Gastroesophageal sphincter (tissue), 4 donors: ENCODE data around the gene FOXRED2. TPM values are rescaled to one million over a fixed set of nuclear protein-coding genes. Genes with fewer than 3 reads are reported as not detected.
"Not testable (repeated sequence)": the region's sequence is repeated elsewhere in the genome, so short reads cannot be mapped to it uniquely, and the experiment has no call there.

Experiments used
- ATAC-seq: fragments of 150-250 bp; one replicate; pipeline ENCODE4 v1.9.1; 2016; ENCODE audit warnings: mild to moderate bottlenecking, moderate library complexity
- H3K27ac ChIP-seq, 4 donors: fragments of 200-600 bp; sonication (generic) in 3 of 4; 1 replicate in 3 of 4; 2 replicates in 1 of 4; pipeline ENCODE4 v1.5.1; 2016 to 2019
- H3K27me3 ChIP-seq: fragments of 200-600 bp; sonication (generic); one replicate; pipeline ENCODE4 v1.5.1; 2019
- H3K36me3 ChIP-seq, 2 donors: fragments of 200-600 bp; sonication (generic); one replicate each; pipeline ENCODE4 v1.5.1; 2019; ENCODE audit warnings: control low read depth in 1 of 2
- H3K4me1 ChIP-seq, 3 donors: fragments of 200-600 bp; sonication (generic); 1 replicate in 2 of 3; 2 replicates in 1 of 3; pipeline ENCODE4 v1.5.1; 2016 to 2019; ENCODE audit warnings: control low read depth in 2 of 3
- H3K4me3 ChIP-seq, 2 donors: fragments of 200-600 bp; sonication (generic); one replicate each; pipeline ENCODE4 v1.5.1; 2019; ENCODE audit warnings: mild to moderate bottlenecking in 1 of 2, moderate library complexity in 1 of 2
- H3K9me3 ChIP-seq, 3 donors: fragments of 200-600 bp; sonication (generic); one replicate each; pipeline ENCODE4 v1.5.1; 2017 to 2019; ENCODE audit warnings: control low read depth in 2 of 3
- CTCF ChIP-seq, 4 experiments: fragments of 200-600 bp in 2 of 4; fragments of 450-650 bp in 2 of 4; sonication (generic) in 1 of 4; IDR thresholded peaks; one replicate each; pipeline ENCODE4 v1.5.1; 2017 to 2019; ENCODE audit warnings: antibody characterized with exemption in 4 of 4, mild to moderate bottlenecking in 2 of 4, moderate library complexity in 2 of 4
- EP300 ChIP-seq: sonication (generic); formaldehyde crosslinking; IDR thresholded peaks from one replicate; pipeline ENCODE4 v1.6.1; 2017; ENCODE audit warnings: antibody characterized with exemption, mild to moderate bottlenecking
- POLR2A ChIP-seq, 2 donors: fragments of 450-650 bp; IDR thresholded peaks; one replicate each; pipeline ENCODE4 v1.6.1; 2017; ENCODE audit warnings: antibody characterized with exemption in 2 of 2, mild to moderate bottlenecking in 2 of 2, moderate library complexity in 1 of 2
- POLR2AphosphoS5 ChIP-seq: sonication (generic); formaldehyde crosslinking; IDR thresholded peaks from one replicate; pipeline ENCODE4 v1.6.1; 2017; ENCODE audit warnings: antibody characterized with exemption
- WGBS, 2 donors: methylation state at CpG; one replicate each; pipeline ENCODE4 v1.1.5; 2018; ENCODE audit warnings: low coverage in 1 of 2; 5-methylcytosine and 5-hydroxymethylcytosine counted together
- total RNA-seq, 4 donors: library from RNA; depleted of rRNA; stranded (reverse); fragments of >200 nt; gene quantifications; one replicate each; pipeline ENCODE4 v1.1.0, GENCODE V29; 2016

The FOXRED2 gene
- total RNA-seq, 4 donors from 2014 or later, result 3.1 to 7.3 (median 4.6) TPM

GRCh38 chr22:36452250-36452977, 54.4 kb downstream of the FOXRED2 start:
- Histone ChIP-seq H3K9me3 (no peaks in the 10 kb centered on the region), H3K36me3 (no peaks in the 10 kb centered on the region), H3K27me3 (no peaks in the 10 kb centered on the region), H3K27ac (peak overlapping the region; percentile 11 to 98 (median 94)), H3K4me3 (no peak overlapping the region), H3K4me1 (peaks cover 0 to 84% (median 30%) of the 10 kb centered on the region in 3 donors)
- TF ChIP-seq POLR2AphosphoS5, result no peak
- WGBS, 2 donors, result 78 to 86% methylated on average over 1 to 6 of the region's 9 CpGs
- ATAC-seq, result no peak

- H3K9me3 ChIP-seq, H3K4me3 ChIP-seq, ATAC-seq, H3K36me3 ChIP-seq, H3K27me3 ChIP-seq: not testable (repeated sequence)
- Histone ChIP-seq H3K27ac (peak overlapping the region in 3 of 4 donors; percentile 68 to 96 (median 92)), H3K4me1 (peaks cover 0 to 74% (median 30%) of the 10 kb centered on the region in 3 donors)
- 96 to 100% methylated on average over 1 to 7 of the region's 7 CpGs for WGBS, 2 donors
Observed at GRCh38 chr22:36450923-36451322, 55.9 kb downstream of the FOXRED2 start.

GRCh38 chr22:36449596-36450175, 57.2 kb downstream of the FOXRED2 start:
- H3K9me3 ChIP-seq, result no peaks in the 10 kb centered on the region
- H3K4me3 ChIP-seq, result no peak overlapping the region
- peaks cover 0 to 75% (median 28%) of the 10 kb centered on the region in 3 donors for H3K4me1 ChIP-seq
- ATAC-seq, result no peak
- no peak for TF ChIP-seq POLR2AphosphoS5
- no peak for TF ChIP-seq CTCF (IDR thresholded peaks at IDR 0.05)
- no peak for TF ChIP-seq EP300
- no peak for TF ChIP-seq POLR2A (IDR thresholded peaks at IDR 0.05)
- H3K36me3 ChIP-seq, result no peaks in the 10 kb centered on the region
- H3K27ac ChIP-seq, result peak overlapping the region in 3 of 4 donors; percentile 68 to 96 (median 92)
- no peaks in the 10 kb centered on the region for H3K27me3 ChIP-seq
- 60 to 100% methylated on average over 1 to 2 of the region's 11 CpGs for WGBS, 2 donors

GRCh38 chr22:36447632-36448031, 59.2 kb downstream of the FOXRED2 start:
- TF ChIP-seq EP300, result no peak
- no peak for TF ChIP-seq POLR2A (IDR thresholded peaks at IDR 0.05)
- TF ChIP-seq CTCF (IDR thresholded peaks at IDR 0.05), result no peak
- no peak for TF ChIP-seq POLR2AphosphoS5
- Histone ChIP-seq H3K27me3 (no peaks in the 10 kb centered on the region), H3K27ac (peak overlapping the region in 1 of 4 donors; percentile 92), H3K4me1 (peaks cover 0 to 58% (median 22%) of the 10 kb centered on the region in 3 donors), H3K36me3 (no peaks in the 10 kb centered on the region), H3K4me3 (no peak overlapping the region), H3K9me3 (no peaks in the 10 kb centered on the region)
- WGBS, 2 donors, result no CpG with 5 or more reads among the region's 2 CpGs
- no peak for ATAC-seq

GRCh38 chr22:36445158-36445668, 61.6 kb downstream of the FOXRED2 start:
- Histone ChIP-seq H3K4me1 (peaks cover 0 to 35% (median 10%) of the 10 kb centered on the region in 3 donors), H3K27me3 (no peaks in the 10 kb centered on the region), H3K36me3 (no peaks in the 10 kb centered on the region), H3K4me3 (no peak overlapping the region), H3K9me3 (no peaks in the 10 kb centered on the region), H3K27ac (peak overlapping the region in 3 of 4 donors; percentile 58 to 79 (median 76))
- TF ChIP-seq EP300, result no peak
- peak; percentile 45 for TF ChIP-seq POLR2AphosphoS5
- TF ChIP-seq POLR2A (IDR thresholded peaks at IDR 0.05), result no peak
- 18 to 39% methylated on average over 5 to 8 of the region's 8 CpGs for WGBS, 2 donors
- peak; percentile 66 for ATAC-seq

- WGBS, 2 donors, result 87 to 100% methylated on average over 3 of the region's 8 CpGs
Observed at GRCh38 chr22:36443198-36443770, 63.6 kb downstream of the FOXRED2 start.

More at GRCh38 chr22:36443198-36443770, 63.6 kb downstream of the FOXRED2 start:
- Histone ChIP-seq H3K9me3 (no peaks in the 10 kb centered on the region), H3K4me1 (peaks cover 0 to 16% (median 6%) of the 10 kb centered on the region in 3 donors), H3K4me3 (no peak overlapping the region), H3K27ac (no peak overlapping the region), H3K27me3 (no peaks in the 10 kb centered on the region), H3K36me3 (no peaks in the 10 kb centered on the region)
- no peak for ATAC-seq
- TF ChIP-seq POLR2AphosphoS5, result no peak
- no peak for TF ChIP-seq POLR2A (IDR thresholded peaks at IDR 0.05)
